Vein endothelial cell (primary cell): ENCODE results near the gene PDE6D. TPM values are rescaled to one million over a fixed set of nuclear protein-coding genes. Genes with fewer than 3 reads are reported as not detected.

Source experiments
- small RNA-seq: library from RNA; depleted of rRNA; stranded (forward); fragments of <200 nt; gene quantifications from one replicate; pipeline ENCODE3, GENCODE V24; 2012
- total RNA-seq: library from RNA; depleted of rRNA; stranded (reverse); fragments of >200 nt; gene quantifications from 2 replicates; pipeline ENCODE4 v1.2.3, GENCODE V29; 2012

Gene PDE6D
- 25.5 and 27.8 TPM in 2 replicates for total RNA-seq

DNA sequence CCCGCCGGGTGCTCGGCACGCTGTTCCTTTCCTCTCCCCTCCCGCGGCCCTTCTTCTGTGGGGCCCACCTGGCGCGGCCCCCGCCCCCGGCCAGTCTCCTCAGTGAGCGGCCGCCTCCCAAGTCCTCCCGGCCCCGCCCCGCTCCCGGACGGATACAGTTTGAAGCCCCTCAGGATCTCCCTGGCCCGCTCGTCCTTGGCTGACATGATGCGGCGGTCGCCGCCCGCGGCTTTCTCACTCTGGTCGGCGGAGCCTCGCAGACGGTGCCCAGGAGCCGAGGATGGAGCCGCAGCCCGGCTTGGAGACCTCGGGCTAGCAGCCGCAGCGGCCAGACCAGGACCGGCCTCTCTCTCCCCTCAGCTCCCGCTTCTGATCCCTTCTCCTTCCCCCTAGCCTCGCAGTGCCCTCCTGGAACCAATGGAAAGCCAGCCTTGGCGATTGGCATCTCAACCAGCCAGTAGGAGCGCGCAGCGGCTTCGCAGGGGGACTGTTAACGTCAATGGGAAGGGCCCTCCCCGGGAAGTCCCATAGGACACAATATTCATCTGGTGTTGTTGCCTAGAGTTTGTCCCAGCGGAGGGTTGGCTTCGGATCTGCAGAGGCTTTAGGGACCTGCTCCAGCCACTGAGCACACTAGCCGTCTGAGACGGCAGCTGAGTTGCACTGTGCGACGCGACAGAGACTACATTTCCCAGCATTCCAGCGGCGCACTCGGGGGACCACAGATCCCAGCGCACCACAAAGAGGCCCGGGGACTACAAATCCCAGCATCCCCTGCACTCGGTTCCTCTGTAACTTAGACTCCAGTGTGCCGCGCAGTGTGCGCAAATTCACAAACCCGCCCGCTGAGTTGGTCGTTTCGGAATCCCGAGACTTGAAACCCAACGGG, at the start of gene PDE6D:
Gene PDE6D (minus strand): TSS at position 374 of the 889 bp plus-strand sequence. CDS start 168 bp downstream, at position 206.

GRCh38 chr2:231786177-231786916, 5.3 kb upstream of the PDE6D start, which contains the start of gene COPS7B:
Gene COPS7B (plus strand): TSS chr2:231786445. CDS start chr2:231788571, 2,126 bp downstream.

GRCh38 chr2:231707927-231708772, 72.9 kb downstream of the PDE6D start, which contains the start of gene PTMA:
Gene PTMA (plus strand): TSS chr2:231708525. CDS start chr2:231708707, 182 bp downstream.

Small RNAs within 50 kb of the gene (small RNA-seq; reads per million reads assigned to genes)
- gene AC073476.4 = not detected
- gene RF00015 = not detected

Other genes starting within 250 kb of the PDE6D start
- gene TEX44, start 188.4 kb downstream of the PDE6D start, total RNA-seq = not detected in 2 replicates
- 1,152 and 1,307 TPM in 2 replicates for gene PTMA, start 72.8 kb downstream of the PDE6D start, total RNA-seq
- gene COPS7B, start 5.2 kb upstream of the PDE6D start, total RNA-seq = 22.9 and 24.8 TPM in 2 replicates
- not detected in 2 replicates for gene NPPC, start 145.1 kb upstream of the PDE6D start, total RNA-seq
- 31.0 and 32.0 TPM in 2 replicates for gene DIS3L2, start 180.4 kb upstream of the PDE6D start, total RNA-seq